HEK293 (cell line): ENCODE data around the gene DNAJC6.

ENCODE experiments used
- CTCF ChIA-PET: fragments of 350-600 bp; formaldehyde crosslinking; extraction: SDS; loops from one replicate; lab custom pipeline; 2021; ENCODE audit warnings: antibody characterized with exemption; lab: Yijun Ruan, JAX
- POLR2A ChIA-PET: fragments of 300-600 bp; formaldehyde crosslinking; extraction: SDS; loops from one replicate; lab custom pipeline; 2020; ENCODE audit warnings: antibody characterized with exemption, inconsistent platforms; lab: Yijun Ruan, JAX
- H3K27ac ChIP-seq: fragments of 200-500 bp; sonication (Bioruptor generic); 2 replicates; pipeline ENCODE4 v1.5.1; 2014; ENCODE audit warnings: low read depth, low read length, control low read depth, inconsistent platforms; ENCODE audit errors: extremely low read depth
- H3K36me3 ChIP-seq, 2 experiments: fragments of 200-500 bp in 1 of 2; sonication (Bioruptor generic) in 1 of 2; 1 replicate in 1 of 2; 2 replicates in 1 of 2; pipeline ENCODE4 v1.5.1; 2014 to 2017; ENCODE audit warnings: inconsistent platforms in 2 of 2, low read length in 2 of 2; ENCODE audit not compliant: control insufficient read depth in 2 of 2, insufficient read depth in 1 of 2
- H3K4me1 ChIP-seq: fragments of 200-500 bp; sonication (Bioruptor generic); 2 replicates; pipeline ENCODE4 v1.5.1; 2014; ENCODE audit warnings: mild to moderate bottlenecking, low read length, inconsistent platforms; ENCODE audit not compliant: control insufficient read depth, insufficient read depth
- H3K4me3 ChIP-seq: 2 replicates; pipeline ENCODE4 v1.5.1; 2011; ENCODE audit warnings: low read depth, mild to moderate bottlenecking, control low read depth, low read length, moderate library complexity
- H3K9me3 ChIP-seq: fragments of 200-500 bp; sonication (Bioruptor generic); 2 replicates; pipeline ENCODE4 v1.5.1; 2014; ENCODE audit warnings: low read depth, low read length, inconsistent platforms; ENCODE audit not compliant: control insufficient read depth, insufficient read depth
- SETDB1 ChIP-seq: IDR thresholded peaks from one replicate; pipeline ENCODE4 v1.6.1; 2017; ENCODE audit warnings: mild to moderate bottlenecking, low read length, moderate library complexity, mixed read lengths; ENCODE audit not compliant: insufficient read length
- ZNF423 ChIP-seq: fragments of 450-650 bp; formaldehyde crosslinking; IDR thresholded peaks from 2 replicates; pipeline ENCODE4 v1.5.1; 2016; ENCODE audit warnings: missing biosample characterization, missing genetic modification characterization
- ZNF510 ChIP-seq: fragments of 450-650 bp; formaldehyde crosslinking; IDR thresholded peaks from 2 replicates; pipeline ENCODE4 v1.5.1; 2018; ENCODE audit warnings: mild to moderate bottlenecking, missing genetic modification characterization, missing biosample characterization; ENCODE audit not compliant: insufficient replicate concordance
- ZNF571 ChIP-seq: fragments of 450-650 bp; formaldehyde crosslinking; IDR thresholded peaks from 2 replicates; pipeline ENCODE4 v1.5.0; 2017; ENCODE audit warnings: missing biosample characterization, missing genetic modification characterization
- ZNF654 ChIP-seq: fragments of 450-650 bp; formaldehyde crosslinking; IDR thresholded peaks from 2 replicates; pipeline ENCODE4 v1.5.1; 2016; ENCODE audit warnings: low read depth, missing biosample characterization, missing genetic modification characterization

Gene DNAJC6

DNA sequence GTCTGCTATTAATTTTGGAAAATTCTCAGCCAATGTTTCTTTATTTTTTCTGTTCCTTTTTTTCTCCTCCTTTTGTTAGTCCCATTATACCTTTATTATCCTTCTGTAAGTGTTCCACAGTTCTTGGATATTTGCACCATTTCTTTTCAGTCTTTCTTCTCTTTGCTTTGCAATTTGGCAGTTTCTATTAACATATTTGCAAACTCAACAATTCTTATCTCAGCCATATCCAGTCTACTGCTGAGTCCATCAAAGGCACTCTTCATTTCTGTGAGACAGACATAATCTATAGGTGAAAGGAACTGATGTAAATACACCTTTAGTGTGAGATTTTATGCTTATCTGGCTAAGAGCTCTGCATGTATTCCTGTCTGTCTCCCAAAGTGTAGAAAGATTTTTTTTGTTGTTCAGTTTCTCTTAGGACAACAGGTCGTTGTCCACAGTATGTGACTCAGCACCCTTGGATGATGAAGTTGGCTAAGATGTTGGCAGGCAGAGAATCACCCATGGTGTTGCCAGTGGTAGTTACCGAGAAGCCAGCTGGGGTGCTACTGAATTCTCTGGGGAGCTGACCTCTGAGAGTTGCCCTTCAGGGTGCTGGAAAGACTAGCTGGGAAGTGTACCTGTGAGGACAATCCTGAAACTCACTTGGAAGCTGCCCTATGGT is 149.5 kb downstream of the DNAJC6 start (continued):
- TF ChIP-seq ZNF571 (tag by site-specific recombination) (no peak), SETDB1 (no peak), ZNF423 (no peak)

DNA sequence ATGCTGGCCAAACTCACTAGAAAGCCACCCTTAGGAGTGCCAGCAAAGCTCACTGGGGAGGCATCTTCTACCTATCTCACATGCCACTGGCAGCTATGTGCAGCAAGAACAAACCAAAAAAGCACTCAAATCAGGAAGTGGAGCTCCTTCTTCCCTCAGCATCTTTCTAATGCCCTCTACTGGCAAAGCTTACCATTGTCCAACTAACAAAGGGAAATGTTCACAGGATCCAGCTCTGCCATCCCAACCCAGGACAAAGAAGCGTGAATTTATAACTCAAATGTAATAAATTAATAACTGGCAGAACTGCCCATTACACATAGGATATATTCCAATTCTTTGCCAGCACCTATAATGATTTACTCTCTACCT is 150.0 kb downstream of the DNAJC6 start:
- H3K4me3 ChIP-seq = no peak overlapping the region
- H3K4me1 ChIP-seq = no peaks in the 10 kb centered on the region
- TF ChIP-seq ZNF510 (tag by site-specific recombination) (no peak), ZNF654 (tag by site-specific recombination) (peak; percentile 38)
- no peaks in the 10 kb centered on the region for H3K9me3 ChIP-seq
- no peak overlapping the region for H3K27ac ChIP-seq
- ChIA-PET CTCF (interaction anchor here (0.6 to 3.1 kb wide), 34 partner anchors 8 to 1186 kb away, joined by 3 to 19 read pairs (median 4); no protein-coding TSS in a partner anchor), POLR2A (no interaction called here)
- H3K36me3 ChIP-seq = no peaks in the 10 kb centered on the region
